Activated CD4-positive, alpha-beta T cell treated with anti-CD3 and anti-CD28 coated beads, Interleukin-2, Interleukin-6, amounts not matched to agents 100 ng/mL and 50 ng/mL, durations not matched to agents 16 hours and 8 hours (primary cell): ENCODE measurements around the gene NRBP1.
"Not testable (repeated sequence)": the region's sequence is repeated elsewhere in the genome, so short reads cannot be mapped to it uniquely, and the experiment has no call there.

Experiments
- DNase-seq: peaks from one replicate; pipeline ENCODE4 v3.0.0-alpha.2; 2020

NRBP1 gene

DNA sequence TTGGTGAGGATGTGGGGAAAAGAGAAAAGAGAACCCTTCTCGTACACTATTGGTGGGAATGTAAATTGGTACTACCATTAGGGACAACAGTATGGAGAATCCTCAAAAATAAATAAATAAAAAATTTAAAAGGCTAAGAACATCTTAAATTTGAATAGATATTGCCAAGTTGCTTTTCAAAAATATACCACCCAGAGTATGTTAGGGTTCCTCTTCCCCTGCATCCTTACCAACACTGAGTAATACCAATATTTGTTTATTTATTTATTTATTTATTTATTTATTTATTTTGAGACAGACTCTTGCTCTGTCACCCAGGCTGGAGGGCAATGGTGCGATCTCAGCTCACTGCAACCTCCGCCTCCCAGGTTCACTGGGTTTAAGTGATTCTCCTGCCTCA is 5.5 kb upstream of the NRBP1 start:
- no peak for DNase-seq

DNA sequence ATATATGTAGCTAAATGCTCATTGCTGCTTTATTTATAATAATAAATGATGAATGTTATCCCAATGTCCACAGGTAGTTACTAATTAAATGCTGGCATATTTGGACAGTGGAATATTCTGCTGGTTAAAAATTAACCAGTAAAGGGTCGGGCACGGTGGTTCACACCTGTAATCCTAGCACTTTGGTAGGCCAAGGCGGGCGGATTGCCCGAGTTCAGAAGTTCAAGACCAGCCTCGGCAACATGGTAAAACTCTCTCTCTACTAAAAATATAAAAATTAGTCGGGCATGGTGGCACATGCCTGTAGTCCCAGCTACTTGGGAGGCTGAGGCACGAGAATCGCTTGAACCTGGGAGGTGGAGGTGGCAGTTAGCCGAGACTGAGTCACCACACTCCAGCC is 3.4 kb upstream of the NRBP1 start:
- DNase-seq, result not testable (repeated sequence)

DNA sequence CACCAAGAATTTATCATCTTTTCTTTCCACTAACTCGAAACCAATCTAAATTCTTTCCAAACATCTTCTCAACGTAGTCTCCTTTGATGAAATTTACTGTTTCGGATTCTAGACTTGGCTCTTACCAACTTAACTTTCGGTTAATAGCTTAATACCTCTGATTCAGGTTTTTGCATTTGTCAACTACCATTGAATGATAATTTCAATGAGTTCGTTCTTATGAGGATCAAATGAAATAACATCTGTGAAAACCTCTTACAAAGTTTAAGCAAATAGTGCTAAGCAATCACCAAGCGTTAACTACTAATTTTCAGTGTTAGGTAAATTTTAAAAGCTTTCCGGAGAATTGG is 593 bp upstream of the NRBP1 start:
- no peak for DNase-seq

DNA sequence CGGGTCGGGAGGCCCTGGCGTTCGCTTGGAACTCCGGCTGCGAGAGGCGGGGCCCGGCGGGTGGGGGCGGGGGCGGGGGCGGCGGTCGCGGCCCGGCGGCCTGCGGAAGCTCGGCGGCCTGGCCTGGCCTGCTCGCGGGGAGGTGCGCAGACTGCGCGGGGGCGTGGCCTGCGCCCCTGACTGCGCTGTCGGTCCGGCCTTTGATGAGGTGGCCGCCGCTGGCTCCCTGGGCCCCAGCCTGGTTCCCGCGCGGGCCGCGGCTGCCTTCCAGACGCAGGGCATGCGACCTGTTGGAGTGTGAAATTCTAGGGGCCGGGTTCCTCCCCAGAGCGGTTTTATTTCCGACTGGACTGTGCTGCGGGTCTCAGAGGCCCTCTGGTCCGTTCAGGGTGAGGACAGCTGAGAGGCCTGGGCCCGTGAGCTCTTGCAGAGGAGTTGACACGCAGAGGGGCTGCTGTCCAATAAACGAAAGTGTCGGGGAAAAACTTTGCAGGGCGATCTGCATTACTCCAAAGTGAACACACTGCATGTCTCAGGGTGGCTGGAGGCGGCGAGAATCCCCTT is 629 bp downstream of the NRBP1 start:
- peak; percentile 88 for DNase-seq

DNA sequence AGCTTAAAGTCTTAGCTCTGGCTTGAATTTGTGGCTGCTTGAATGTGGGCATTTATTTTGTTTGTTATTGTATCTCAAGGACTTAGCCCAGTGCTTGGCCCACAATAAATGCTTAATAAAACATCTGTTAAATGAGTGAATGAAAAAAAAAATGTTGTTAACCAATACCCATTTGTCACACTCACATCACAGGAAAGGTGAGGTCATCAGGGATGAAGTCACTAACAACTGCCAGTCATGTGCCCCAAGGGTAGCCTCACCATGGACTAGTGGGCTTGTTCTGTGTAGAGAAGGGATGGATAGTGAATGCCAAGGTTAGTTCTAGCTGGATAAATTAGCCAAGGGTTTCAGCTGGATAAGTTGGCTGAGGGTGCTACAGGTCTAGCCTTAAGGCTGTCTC is 3.0 kb downstream of the NRBP1 start:
- peak; percentile 66 for DNase-seq

DNA sequence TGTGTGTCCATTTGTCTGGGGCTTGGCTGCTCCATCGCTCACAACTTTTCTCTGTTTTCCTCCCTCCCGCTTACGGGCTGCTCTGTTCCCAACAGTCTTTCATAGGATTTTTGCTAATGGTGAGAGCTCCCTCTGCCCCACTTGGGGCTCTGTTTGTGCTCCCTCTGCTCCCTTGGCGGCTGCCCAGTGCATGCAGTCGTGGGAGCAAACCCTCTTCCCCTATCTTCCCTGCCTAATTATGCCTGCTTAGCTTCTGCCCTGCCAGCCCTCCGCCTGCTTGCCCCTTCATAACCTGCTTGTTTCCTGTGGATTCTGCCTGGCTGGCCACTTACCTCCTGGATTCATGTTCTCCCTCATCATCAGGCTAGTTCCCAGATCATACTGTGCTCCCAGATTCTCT is 7.2 kb downstream of the NRBP1 start:
- no peak for DNase-seq

DNA sequence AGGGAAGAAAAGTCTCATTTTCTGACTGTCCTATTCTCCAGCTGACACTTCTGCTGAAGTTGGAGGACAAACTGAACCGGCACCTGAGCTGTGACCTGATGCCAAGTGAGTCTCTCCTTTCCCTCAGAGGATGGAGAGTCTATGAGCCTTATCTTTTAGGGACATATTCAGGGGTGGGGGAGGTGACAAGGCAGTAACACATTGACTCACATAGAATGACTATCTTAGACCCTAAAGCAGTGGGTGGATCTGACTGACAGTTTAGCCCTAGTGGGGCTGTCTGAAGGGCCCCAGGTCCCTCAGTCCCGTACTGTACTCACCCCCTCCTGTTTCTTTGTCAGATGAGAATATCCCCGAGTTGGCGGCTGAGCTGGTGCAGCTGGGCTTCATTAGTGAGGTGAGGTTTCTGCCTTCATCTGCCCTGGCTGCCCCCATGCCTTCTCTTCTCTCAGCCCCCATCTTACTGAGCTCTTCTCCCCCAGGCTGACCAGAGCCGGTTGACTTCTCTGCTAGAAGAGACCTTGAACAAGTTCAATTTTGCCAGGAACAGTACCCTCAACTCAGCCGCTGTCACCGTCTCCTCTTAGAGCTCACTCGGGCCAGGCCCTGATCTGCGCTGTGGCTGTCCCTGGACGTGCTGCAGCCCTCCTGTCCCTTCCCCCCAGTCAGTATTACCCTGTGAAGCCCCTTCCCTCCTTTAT is 12.9 kb downstream of the NRBP1 start:
- no peak for DNase-seq

DNA sequence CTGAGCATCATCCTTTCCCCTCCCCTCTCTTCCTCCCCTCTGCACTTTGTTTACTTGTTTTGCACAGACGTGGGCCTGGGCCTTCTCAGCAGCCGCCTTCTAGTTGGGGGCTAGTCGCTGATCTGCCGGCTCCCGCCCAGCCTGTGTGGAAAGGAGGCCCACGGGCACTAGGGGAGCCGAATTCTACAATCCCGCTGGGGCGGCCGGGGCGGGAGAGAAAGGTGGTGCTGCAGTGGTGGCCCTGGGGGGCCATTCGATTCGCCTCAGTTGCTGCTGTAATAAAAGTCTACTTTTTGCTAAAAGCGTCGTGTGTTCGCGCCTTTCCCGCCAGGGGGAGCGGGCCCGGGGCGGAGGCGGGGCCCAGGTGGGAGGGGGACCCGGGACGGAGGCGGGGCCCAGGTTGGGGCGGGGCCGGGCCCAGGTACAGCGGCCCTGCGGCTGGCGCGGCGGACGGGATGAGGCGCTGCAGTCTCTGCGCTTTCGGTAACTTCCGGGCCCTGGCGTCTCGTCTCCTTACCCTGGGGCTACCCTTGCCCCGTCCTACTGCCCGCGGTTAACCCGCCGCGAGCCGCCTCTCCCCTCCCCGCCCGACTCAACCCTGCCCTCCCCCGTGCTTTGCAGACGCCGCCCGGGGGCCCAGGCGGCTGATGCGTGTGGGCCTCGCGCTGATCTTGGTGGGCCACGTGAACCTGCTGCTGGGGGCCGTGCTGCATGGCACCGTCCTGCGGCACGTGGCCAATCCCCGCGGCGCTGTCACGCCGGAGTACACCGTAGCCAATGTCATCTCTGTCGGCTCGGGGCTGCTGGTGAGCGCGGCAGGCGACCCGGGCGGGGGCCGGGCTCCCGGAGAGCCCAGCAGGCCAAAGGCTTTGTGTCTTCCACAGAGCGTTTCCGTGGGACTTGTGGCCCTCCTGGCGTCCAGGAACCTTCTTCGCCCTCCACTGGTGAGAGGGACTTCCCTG is 13.8 kb downstream of the NRBP1 start, which contains the start of gene KRTCAP3:
TSS of gene KRTCAP3 (plus strand) at position 424 of the 962 bp plus-strand sequence. CDS start at position 456, 32 bp downstream.
- DNase-seq, result peak; percentile 27

DNA sequence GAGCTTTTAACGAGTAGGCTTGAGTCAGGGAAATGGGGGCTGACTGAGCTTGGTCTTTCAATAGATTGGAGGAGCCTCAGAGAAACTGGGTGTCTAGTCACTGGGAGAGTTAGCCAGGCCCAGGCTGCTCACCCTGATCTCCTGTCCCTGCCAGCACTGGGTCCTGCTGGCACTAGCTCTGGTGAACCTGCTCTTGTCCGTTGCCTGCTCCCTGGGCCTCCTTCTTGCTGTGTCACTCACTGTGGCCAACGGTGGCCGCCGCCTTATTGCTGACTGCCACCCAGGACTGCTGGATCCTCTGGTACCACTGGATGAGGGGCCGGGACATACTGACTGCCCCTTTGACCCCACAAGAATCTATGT is 14.5 kb downstream of the NRBP1 start:
- no peak for DNase-seq

DNA sequence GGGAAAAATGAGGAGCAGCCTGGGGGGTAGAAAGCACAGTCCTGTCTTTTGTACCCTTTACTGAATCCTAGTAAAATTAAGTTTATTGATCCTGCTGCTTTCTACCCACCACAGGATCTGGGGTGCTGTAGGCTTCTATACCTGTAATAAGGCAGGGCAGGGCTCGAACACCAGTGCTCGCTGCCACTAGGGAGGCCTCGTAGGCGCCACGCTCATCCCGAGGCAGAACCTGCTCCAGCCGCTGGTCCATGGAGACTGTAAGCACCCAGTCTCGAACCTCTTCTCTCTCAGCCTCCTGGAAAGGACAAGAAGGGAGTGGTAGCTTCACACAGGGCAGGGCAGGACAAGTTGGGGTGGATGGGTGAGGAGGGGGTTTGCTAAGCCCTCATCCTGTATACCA is 16.7 kb downstream of the NRBP1 start:
- no peak for DNase-seq

DNA sequence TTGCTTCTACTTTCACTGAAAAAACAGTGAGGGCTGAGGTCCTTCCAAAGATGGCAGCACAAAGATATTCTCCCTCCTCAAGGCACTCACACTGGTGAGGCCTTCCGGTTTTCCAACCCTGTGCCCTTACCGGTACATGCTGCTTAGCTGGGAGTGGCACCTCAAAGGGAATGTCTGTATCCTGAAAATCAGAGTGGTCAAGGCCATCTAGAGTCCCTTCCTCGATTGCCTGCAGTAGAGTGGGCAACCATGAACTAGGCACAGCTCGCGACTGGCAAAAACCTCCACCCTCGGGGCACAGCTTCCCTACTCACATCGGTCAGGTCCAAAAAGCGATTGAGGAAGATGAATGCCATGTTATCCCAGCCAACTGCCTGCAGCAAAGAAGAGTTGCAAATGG is 17.2 kb downstream of the NRBP1 start:
- no peak for DNase-seq

DNA sequence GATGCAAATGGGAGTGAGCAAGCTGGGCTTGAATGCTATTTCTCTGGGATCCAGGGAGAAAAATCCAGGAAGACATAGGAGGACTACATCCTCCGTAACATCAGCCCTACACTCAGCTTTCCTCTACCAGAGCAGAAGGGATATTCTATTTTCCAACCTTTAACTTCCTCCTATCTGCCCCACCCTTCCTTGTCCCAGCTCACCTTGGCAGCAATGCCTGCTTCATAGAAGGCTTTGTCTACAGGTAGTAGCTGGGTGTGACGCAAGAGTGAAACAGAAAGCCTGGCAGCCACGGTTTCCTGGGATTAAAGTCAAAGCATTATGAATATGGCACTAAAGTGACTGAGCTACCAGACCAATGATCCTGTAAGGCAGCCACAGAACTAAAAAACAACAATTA is 17.6 kb downstream of the NRBP1 start:
- DNase-seq, result peak; percentile 8

DNA sequence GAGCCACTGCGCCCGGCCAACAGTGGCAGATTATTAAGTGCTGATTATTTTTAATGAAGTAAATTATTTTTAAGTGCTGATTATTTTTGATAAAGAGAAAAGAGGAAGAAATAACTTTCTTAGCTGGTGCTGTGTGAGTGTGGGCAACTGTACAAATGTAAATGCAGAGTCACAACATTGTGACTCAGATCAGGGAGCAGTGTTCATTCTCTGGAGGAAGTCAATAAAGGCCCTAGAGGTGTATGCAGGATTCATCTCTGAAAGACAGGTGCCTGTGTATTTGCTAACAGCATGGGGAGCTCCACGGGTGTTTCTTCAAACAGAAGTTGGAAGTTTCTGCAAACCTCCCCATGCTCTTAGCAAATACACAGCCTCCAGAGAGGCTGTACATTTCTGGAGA is 19.9 kb downstream of the NRBP1 start:
- no peak for DNase-seq

DNA sequence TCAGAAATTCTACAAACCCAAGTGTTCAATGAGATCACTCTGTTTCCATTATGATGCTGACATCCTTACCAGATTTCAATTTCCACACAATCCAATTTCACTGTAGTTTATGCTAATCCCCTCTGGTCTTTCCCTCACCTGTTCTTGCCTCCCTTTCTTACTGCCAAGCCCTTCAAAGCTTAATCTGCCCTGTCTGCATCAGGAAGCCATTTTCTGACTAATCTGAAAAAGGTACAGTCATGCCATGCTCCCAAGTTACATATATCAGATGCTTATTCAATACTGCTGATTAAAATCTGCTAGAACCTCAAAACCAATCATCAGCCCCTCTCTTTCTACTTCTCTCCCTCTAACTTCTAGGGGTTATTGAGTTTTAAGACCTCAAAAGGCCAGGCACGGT is 22.7 kb downstream of the NRBP1 start:
- peak; percentile 24 for DNase-seq

DNA sequence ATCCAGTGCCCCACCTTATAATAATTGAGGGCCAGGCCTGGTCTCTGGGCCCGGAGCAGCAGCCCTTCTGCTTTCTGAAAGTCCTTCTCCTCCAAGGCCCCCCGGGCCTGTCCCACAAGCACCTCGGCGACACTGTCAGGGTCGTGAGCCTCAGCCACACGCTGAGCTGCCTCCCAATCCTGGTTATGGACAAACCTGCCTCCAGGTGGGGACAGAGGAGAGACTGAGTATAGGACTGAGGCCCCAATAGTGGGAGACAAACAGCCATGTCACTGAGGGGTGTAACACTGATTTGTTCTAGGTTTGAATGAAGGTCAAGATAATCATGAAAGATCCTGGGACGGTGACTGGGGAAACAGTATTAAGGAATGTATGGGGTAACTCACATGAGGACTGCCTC is 25.5 kb downstream of the NRBP1 start:
- no peak for DNase-seq

DNA sequence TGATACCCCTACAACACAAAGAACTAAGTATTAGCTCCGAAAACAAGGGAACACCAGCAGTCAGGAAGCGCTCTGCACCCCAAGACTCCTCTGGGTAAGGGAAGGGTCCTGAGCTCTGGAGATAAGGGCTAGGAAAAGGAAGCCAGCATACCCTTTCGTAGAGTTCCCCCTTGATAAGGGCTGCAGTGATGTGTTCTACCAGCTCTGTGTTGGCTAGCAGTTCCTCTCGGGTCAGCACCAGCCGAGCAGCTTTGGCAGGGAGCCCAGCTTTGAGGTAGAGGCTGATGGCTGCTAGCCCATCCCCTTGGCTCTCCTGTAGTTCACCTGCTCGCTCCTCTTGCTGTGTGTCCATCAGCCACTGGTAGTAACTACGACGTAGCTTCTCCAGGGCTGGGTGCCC is 32.7 kb downstream of the NRBP1 start:
- DNase-seq, result no peak

DNA sequence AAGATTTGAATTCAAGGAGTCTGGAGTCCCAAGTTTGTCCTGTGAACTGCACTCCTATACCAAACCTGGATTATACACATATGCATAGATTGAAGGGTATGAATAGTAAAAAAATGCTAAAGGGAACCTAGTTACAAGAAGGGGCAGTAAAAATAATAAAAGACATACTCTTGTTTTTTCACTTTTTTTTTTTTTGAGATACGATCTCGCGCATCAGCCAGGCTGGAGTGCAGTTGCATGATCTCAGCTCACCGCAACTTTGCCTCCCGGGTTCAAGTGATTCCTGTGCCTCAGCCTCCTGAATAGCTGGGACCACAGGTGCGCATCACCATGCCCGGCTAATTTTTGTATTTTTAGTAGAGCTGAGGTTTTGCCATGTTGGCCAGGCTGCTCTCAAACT is 36.0 kb downstream of the NRBP1 start:
- DNase-seq, result no peak

DNA sequence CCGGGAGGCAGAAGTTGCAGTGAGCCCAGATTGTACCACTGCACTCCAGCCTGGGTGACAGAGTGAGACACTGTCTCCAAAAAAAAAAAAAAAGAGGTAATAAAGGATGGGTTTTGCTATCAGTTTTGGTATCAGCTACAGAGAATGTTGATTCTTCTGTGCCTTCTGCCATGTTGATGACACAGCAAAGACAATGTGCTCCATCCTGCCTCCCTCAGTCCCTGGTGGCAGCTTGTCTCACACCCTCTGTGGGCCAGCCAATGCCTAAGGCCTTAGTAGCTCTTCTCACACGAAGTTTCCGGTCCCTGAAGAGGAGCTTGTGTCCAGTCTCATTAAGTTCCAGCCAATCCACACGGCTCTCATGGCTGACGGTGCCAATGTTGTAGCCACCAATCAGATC is 43.5 kb downstream of the NRBP1 start:
- DNase-seq, result no peak

DNA sequence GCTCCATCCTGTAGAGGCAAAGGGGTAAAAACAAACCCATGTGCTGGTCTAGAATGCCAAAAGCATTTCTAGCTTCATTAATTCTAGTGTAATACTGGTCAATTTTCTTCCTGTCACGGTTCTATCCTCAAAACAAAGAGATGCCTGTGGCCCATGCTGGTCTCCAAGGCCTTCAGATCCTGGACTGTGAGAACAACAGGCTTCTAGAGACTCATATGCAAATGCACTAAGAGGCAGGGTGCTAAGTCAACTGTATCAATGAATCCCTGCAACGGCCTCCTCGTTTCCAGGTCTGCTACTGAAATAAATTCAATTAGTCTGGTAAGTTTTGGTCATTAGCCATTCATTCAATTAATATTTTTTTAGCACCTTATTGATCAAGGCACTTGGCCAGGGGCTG is 57.1 kb downstream of the NRBP1 start:
- no peak for DNase-seq

DNA sequence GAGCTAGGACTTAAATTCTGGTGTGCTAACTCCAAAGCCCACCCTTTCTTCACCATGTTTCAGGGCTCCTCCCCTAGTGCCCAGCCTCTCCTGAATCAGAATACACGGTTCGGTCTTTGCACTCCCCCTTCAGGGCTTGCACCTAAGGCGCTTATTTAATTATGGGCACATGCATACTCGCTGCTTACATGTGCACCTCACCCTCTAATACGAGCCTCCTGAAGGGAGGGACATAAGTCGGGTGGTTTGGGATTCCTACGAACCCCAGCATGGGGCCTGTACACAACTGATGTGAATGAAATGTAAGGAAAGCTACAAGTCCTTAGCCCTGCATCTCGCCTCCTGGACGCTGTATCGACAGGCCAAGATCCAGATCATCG is 60.7 kb downstream of the NRBP1 start:
- DNase-seq, result no peak

DNA sequence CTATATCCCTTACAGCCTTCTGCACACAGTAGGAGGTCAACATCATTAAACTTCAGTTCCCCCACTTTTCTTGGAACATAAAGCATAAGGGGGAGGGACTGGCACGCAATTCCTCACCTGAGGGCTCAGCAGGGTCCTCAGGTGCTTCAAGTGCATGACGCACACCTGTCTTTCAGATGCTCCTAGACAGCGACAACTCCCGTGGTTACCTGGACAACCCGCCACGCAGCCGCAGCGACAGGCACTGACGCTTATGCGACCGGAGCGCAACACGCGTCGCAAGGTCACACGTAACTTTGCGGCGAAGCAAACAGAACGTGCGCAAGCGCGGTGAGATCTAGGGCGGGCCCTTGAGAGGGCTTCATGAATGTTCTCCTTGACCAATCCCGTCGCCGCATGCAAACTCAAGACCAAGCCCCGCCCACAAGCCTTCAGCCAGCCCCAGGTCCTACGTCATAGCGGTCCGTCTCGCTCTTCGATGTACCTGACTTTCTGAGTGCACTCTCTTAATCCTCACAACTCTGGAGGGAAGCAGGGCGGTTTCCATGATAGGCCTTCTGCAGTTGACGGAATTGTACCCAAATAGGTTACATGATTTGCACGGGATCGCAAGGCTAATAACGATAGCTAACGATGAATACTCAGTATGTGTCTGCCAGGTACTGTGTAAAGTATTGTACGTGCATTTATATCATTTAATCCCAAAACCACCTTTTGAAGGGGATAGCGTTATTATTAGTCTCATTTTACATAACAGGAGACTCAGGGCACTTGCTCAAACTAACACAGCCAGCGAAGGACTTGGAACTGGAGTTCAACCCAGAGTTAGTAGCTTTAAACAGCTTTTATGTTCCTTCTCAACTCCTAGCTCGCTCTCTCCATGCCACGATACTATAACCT is 61.3 kb downstream of the NRBP1 start, which contains the start of gene IFT172:
TSS of gene IFT172 (minus strand) at position 246 of the 900 bp plus-strand sequence. CDS start at position 156, 90 bp downstream.
- peak; percentile 99 for DNase-seq
